ENCODE results near the gene HDLBP.

GRCh38 chr2:241241669-241242068, 73.8 kb downstream of the HDLBP start:
- TF ChIP-seq GATA2 (IDR thresholded peaks at IDR 0.05; ENCODE audit: low read depth, low read length) (no peak), GATA3 (IDR thresholded peaks at IDR 0.05; ENCODE audit: low read depth, low read length) (no peak)

All from SH-SY5Y (cell line).